ENCODE measurements around the gene SEPTIN12. TPM values are rescaled to one million over a fixed set of nuclear protein-coding genes. Genes with fewer than 3 reads are reported as not detected.

The SEPTIN12 gene
- total and polyA plus RNA-seq, 2 of the 8 experiments (the other 6 are each of a cell fraction or from before 2014, with no cell fraction given): 0.24 TPM; not detected in 1

- no peak for TF ChIP-seq CTBP2 (IDR thresholded peaks at IDR 0.05; ENCODE audit: borderline replicate concordance, insufficient read depth, insufficient read length, low read length)
- no peak for TF ChIP-seq MAFK (IDR thresholded peaks at IDR 0.05; ENCODE audit: low read depth, low read length)
- TF ChIP-seq CBX5 (IDR thresholded peaks at IDR 0.05; ENCODE audit: low read depth, low read length): no peak
- no peak for TF ChIP-seq RAD21 (IDR thresholded peaks at IDR 0.05 in 1 of 2, conservative IDR thresholded peaks at IDR 0.05 in 1 of 2; ENCODE audit: low read depth in 2 of 2, low read length in 2 of 2)
Measured at GRCh38 chr16:4788489-4788889, 344 bp upstream of the SEPTIN12 start (continued).

All from H1 (cell line).